ENCODE results near the gene USP10. TPM values are rescaled to one million over a fixed set of nuclear protein-coding genes. Genes with fewer than 3 reads are reported as not detected.
A peak's percentile ranks its signal among the peaks of the same experiment; 100 is the strongest.

The USP10 gene
- polyA plus RNA-seq, 3 donors = 38.7 to 115 (median 90.9) TPM

DNA sequence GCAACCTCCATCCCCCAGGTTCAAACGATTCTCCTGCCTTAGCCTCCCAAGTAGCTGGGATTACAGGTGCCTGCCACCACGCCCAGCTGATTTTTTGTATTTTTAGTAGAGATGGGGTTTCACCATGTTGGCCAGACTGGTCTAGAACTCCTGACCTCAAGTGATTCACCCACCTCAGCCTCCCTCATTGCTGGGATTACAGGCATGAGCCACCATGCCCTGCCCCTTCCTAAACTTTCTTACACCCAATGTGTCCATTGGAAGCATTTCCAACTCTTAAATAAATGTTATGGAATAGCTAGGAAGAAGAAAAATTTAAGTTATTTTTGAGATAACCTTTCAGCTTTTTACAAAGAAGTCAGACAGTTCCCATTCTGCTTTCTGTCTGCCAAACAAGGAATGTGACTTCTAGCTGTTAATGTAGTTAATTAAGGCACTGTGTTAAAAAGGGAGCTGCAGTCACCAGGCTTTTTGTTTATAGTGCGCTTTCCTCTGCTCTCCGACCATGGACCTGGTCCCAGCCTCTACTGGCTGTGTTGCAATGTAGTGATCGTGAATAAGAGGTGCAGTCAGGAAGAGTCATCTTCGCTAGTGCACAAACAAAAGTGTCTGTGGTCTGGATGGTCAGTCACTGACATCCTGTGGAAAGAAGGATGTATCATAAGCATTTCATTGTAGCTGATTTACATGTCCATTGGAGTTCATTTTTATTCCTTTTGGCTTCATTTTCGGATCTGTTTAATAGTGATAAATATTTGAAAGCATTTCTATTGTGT, 39.7 kb downstream of the USP10 start:
- Mint-ChIP-seq H3K27ac (peak overlapping the region; percentile 70 to 90 (median 83)), H3K36me3 (peaks cover 27 to 58% of the 10 kb centered on the region in 2 donors), H3K4me3 (peak overlapping the region in 1 of 2 donors; percentile 39), H3K4me1 (peaks cover 55% of the 10 kb centered on the region), H3K9me3 (no peaks in the 10 kb centered on the region), H3K27me3 (ENCODE audit: low read depth in 3 of 3) (peaks cover 0 to 2% (median 0%) of the 10 kb centered on the region in 3 donors)
- peaks cover 10 to 34% of the 10 kb centered on the region in 2 donors for H3K36me3 ChIP-seq (replicated peaks in 1 of 2; ENCODE audit: control insufficient read depth in 1 of 2, insufficient read depth in 2 of 2, low read length in 2 of 2)
- no peak overlapping the region for H2AFZ ChIP-seq (ENCODE audit: insufficient read depth, low read depth, low read length, poor library complexity, severe bottlenecking)
- peaks cover 93% of the 10 kb centered on the region for H3K79me2 ChIP-seq (ENCODE audit: insufficient read depth, low read length)
- intact Hi-C loops (cut with micrococcal nuclease) = loop anchor here (2.0 to 5.0 kb wide), 3 partner anchors 15 to 233 kb away; no protein-coding TSS in a partner anchor
- peak; percentile 86 to 91 (median 90) for DNase-seq
- peak overlapping the region in 1 of 2 donors; percentile 77 for H3K27ac ChIP-seq (ENCODE audit: low read depth in 1 of 2, low read length in 2 of 2)
- peaks cover 41% of the 10 kb centered on the region for H4K20me1 ChIP-seq (ENCODE audit: insufficient read depth, low read length)
- peaks cover 59 to 66% of the 10 kb centered on the region in 2 donors for H3K4me1 ChIP-seq (ENCODE audit: control insufficient read depth in 1 of 2, insufficient read depth in 2 of 2, low read length in 2 of 2)
- H3K4me2 ChIP-seq (replicated peaks; ENCODE audit: extremely low read depth, low read length, poor library complexity, severe bottlenecking) = no peak overlapping the region
- WGBS (ENCODE audit: insufficient coverage) = 32% methylated on average over 6 of the region's 7 CpGs
- H3K4me3 ChIP-seq (replicated peaks in 1 of 3; ENCODE audit: low read depth in 2 of 3, low read length in 3 of 3) = no peak overlapping the region
- no peak for TF ChIP-seq CTCF (IDR thresholded peaks at IDR 0.05)
- H3K9me3 ChIP-seq (replicated peaks in 1 of 2; ENCODE audit: control insufficient read depth in 1 of 2, insufficient read depth in 1 of 2, low read length in 2 of 2) = no peaks in the 10 kb centered on the region
- H3K27me3 ChIP-seq (ENCODE audit: control insufficient read depth in 2 of 2, insufficient read depth in 2 of 2, low read length in 2 of 2) = no peaks in the 10 kb centered on the region
- no peak overlapping the region for H3K9ac ChIP-seq (ENCODE audit: insufficient read depth, low read length, poor library complexity, severe bottlenecking)

GRCh38 chr16:84740596-84741116, 40.9 kb downstream of the USP10 start:
- WGBS (ENCODE audit: insufficient coverage) = 100% methylated on average over 3 of the region's 5 CpGs
- H3K4me3 Mint-ChIP-seq = no peak overlapping the region
- peaks cover 13 to 34% of the 10 kb centered on the region in 2 donors for H3K36me3 ChIP-seq (replicated peaks in 1 of 2; ENCODE audit: control insufficient read depth in 1 of 2, insufficient read depth in 2 of 2, low read length in 2 of 2)
- no peak overlapping the region for H2AFZ ChIP-seq (ENCODE audit: insufficient read depth, low read depth, low read length, poor library complexity, severe bottlenecking)
- H3K4me3 ChIP-seq (replicated peaks in 1 of 3; ENCODE audit: low read depth in 2 of 3, low read length in 3 of 3) = no peak overlapping the region
- H3K27ac Mint-ChIP-seq = peak overlapping the region in 3 of 7 donors; percentile 20 to 90 (median 57)
- no peak overlapping the region for H3K9ac ChIP-seq (ENCODE audit: insufficient read depth, low read length, poor library complexity, severe bottlenecking)
- peaks cover 31 to 58% of the 10 kb centered on the region in 2 donors for H3K36me3 Mint-ChIP-seq
- no peaks in the 10 kb centered on the region for H3K9me3 Mint-ChIP-seq
- peaks cover 55% of the 10 kb centered on the region for H3K4me1 Mint-ChIP-seq
- no peak for DNase-seq
- no peak for TF ChIP-seq CTCF (IDR thresholded peaks at IDR 0.05)
- peak overlapping the region in 1 of 2 donors; percentile 77 for H3K27ac ChIP-seq (ENCODE audit: low read depth in 1 of 2, low read length in 2 of 2)
- H4K20me1 ChIP-seq (ENCODE audit: insufficient read depth, low read length) = peaks cover 37% of the 10 kb centered on the region
- intact Hi-C loops (cut with micrococcal nuclease) = loop anchor here in 1 of 2 donors (1.0 to 5.0 kb wide), 2 partner anchors 11 to 157 kb away; no protein-coding TSS in a partner anchor
- peaks cover 0 to 2% (median 0%) of the 10 kb centered on the region in 3 donors for H3K27me3 Mint-ChIP-seq (ENCODE audit: low read depth in 3 of 3)
- no peaks in the 10 kb centered on the region for H3K27me3 ChIP-seq (ENCODE audit: control insufficient read depth in 2 of 2, insufficient read depth in 2 of 2, low read length in 2 of 2)
- no peak overlapping the region for H3K4me2 ChIP-seq (replicated peaks; ENCODE audit: extremely low read depth, low read length, poor library complexity, severe bottlenecking)
- H3K9me3 ChIP-seq (replicated peaks in 1 of 2; ENCODE audit: control insufficient read depth in 1 of 2, insufficient read depth in 1 of 2, low read length in 2 of 2) = no peaks in the 10 kb centered on the region
- peaks cover 93% of the 10 kb centered on the region for H3K79me2 ChIP-seq (ENCODE audit: insufficient read depth, low read length)
- H3K4me1 ChIP-seq (ENCODE audit: control insufficient read depth in 1 of 2, insufficient read depth in 2 of 2, low read length in 2 of 2) = peaks cover 59 to 66% of the 10 kb centered on the region in 2 donors
